Measurements from ENCODE around the gene DRD4. TPM values are rescaled to one million over a fixed set of nuclear protein-coding genes. Genes with fewer than 3 reads are reported as not detected.

Gene DRD4
- total RNA-seq, 2 donors from 2014 or later: 0.69 to 0.79 TPM

- intact Hi-C loops (cut with DNase I): no loop called here
- Histone ChIP-seq H3K36me3 (peaks cover 13% of the 10 kb centered on the region), H3K4me3 (no peak overlapping the region), H3K27me3 (no peaks in the 10 kb centered on the region), H3K9me3 (no peaks in the 10 kb centered on the region), H3K27ac (no peak overlapping the region), H3K4me1 (no peaks in the 10 kb centered on the region), H3K9ac (ENCODE audit: low read depth in 2 of 2, low read length in 2 of 2) (no peak overlapping the region)
- no peak for DNase-seq
- no peak for TF ChIP-seq CTCF (IDR thresholded peaks at IDR 0.05)
These were observed 44.6 kb upstream of the DRD4 start for GRCh38 chr11:592501-592900.

- intact Hi-C loops (cut with DNase I): no loop called here
- peaks cover 13% of the 10 kb centered on the region for H3K36me3 ChIP-seq
- H3K9ac ChIP-seq (ENCODE audit: low read depth in 2 of 2, low read length in 2 of 2): no peak overlapping the region
- no peak for DNase-seq
- no peak overlapping the region for H3K4me3 ChIP-seq
- H3K9me3 ChIP-seq: no peaks in the 10 kb centered on the region
- no peak for TF ChIP-seq CTCF (IDR thresholded peaks at IDR 0.05)
- H3K27me3 ChIP-seq: no peaks in the 10 kb centered on the region
- H3K27ac ChIP-seq: no peak overlapping the region
- H3K4me1 ChIP-seq: no peaks in the 10 kb centered on the region
These were observed 44.2 kb upstream of the DRD4 start for GRCh38 chr11:592918-593317.

GRCh38 chr11:593347-593746, 43.7 kb upstream of the DRD4 start:
- no peak for DNase-seq
- no peaks in the 10 kb centered on the region for H3K4me1 ChIP-seq
- no peak overlapping the region for H3K4me3 ChIP-seq
- no peaks in the 10 kb centered on the region for H3K27me3 ChIP-seq
- no peak overlapping the region for H3K27ac ChIP-seq
- H3K36me3 ChIP-seq: peaks cover 13% of the 10 kb centered on the region
- no peaks in the 10 kb centered on the region for H3K9me3 ChIP-seq
- H3K9ac ChIP-seq (ENCODE audit: low read depth in 2 of 2, low read length in 2 of 2): no peak overlapping the region
- intact Hi-C loops (cut with DNase I): no loop called here
- TF ChIP-seq CTCF (IDR thresholded peaks at IDR 0.05): no peak

GRCh38 chr11:595400-595799, 41.7 kb upstream of the DRD4 start:
- Histone ChIP-seq H3K36me3 (peaks cover 13% of the 10 kb centered on the region), H3K27me3 (no peaks in the 10 kb centered on the region), H3K9ac (ENCODE audit: low read depth in 2 of 2, low read length in 2 of 2) (peak overlapping the region in 1 of 2 donors; percentile 24), H3K4me3 (no peak overlapping the region), H3K9me3 (no peaks in the 10 kb centered on the region), H3K27ac (no peak overlapping the region), H3K4me1 (no peaks in the 10 kb centered on the region)
- intact Hi-C loops (cut with DNase I): no loop called here
- TF ChIP-seq CTCF (IDR thresholded peaks at IDR 0.05): no peak
- DNase-seq: no peak

GRCh38 chr11:596374-596773, 40.7 kb upstream of the DRD4 start:
- Histone ChIP-seq H3K9me3 (no peaks in the 10 kb centered on the region), H3K27me3 (no peaks in the 10 kb centered on the region), H3K9ac (ENCODE audit: low read depth in 2 of 2, low read length in 2 of 2) (no peak overlapping the region), H3K36me3 (peaks cover 13% of the 10 kb centered on the region), H3K4me1 (no peaks in the 10 kb centered on the region), H3K4me3 (no peak overlapping the region), H3K27ac (no peak overlapping the region)
- intact Hi-C loops (cut with DNase I): no loop called here
- no peak for DNase-seq
- TF ChIP-seq CTCF (IDR thresholded peaks at IDR 0.05): no peak
